Measurements from ENCODE around the gene TSPO.

GRCh38 chr22:43166132-43166930, 15.0 kb downstream of the TSPO start:
- no peak for TF ChIP-seq CTCF (conservative IDR thresholded peaks at IDR 0.05)
- no peak for TF ChIP-seq ZFX (IDR thresholded peaks at IDR 0.05)
